Measurements from ENCODE around the gene R3HDM1.
"Not testable (repeated sequence)": the region's sequence is repeated elsewhere in the genome, so short reads cannot be mapped to it uniquely, and the experiment has no call there.

The R3HDM1 gene

DNA sequence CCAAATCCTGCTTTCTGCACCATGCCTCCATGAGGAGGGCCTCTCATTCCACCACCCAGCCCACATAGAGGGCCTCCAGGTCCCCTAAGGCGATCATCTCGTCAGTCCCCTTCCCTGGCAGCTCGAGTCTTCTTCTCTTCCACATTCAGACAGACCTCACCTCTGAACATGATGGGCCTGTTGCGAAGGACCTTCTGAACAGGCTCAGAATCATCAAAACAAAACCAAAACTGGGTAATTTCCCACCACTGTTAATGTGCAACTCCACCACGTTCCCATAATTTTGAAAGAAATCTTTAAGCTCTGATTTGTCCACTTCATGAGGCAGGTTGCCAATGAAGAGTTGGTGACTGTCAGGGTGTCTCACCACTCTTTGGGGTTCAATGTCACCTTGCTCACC, 20.7 kb upstream of the R3HDM1 start:
- DNase-seq (ENCODE audit: extremely low read depth, low read depth) = no peak
- no peak for TF ChIP-seq CTCF (IDR thresholded peaks at IDR 0.05; ENCODE audit: low read depth, low read length)

DNA sequence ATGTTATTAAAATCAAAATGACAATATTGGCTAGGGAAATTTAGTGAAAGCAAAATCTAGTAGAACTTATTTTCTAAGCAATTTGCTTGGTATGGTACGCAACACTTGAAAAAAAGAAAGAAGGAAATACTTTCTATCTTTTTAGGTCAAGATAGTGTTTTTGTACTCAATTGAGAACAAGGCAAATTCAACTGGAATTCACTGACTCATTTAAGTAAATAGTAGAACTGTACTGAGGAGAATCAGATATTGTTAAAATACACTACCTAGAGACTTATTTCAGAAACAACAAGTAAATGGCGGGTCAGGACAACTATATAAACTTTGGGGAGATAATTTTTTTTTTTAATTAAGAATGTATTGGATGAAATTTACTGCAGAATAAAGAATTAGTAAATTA, 19.2 kb upstream of the R3HDM1 start:
- DNase-seq (ENCODE audit: extremely low read depth, low read depth) = no peak
- no peak for TF ChIP-seq CTCF (IDR thresholded peaks at IDR 0.05; ENCODE audit: low read depth, low read length)

DNA sequence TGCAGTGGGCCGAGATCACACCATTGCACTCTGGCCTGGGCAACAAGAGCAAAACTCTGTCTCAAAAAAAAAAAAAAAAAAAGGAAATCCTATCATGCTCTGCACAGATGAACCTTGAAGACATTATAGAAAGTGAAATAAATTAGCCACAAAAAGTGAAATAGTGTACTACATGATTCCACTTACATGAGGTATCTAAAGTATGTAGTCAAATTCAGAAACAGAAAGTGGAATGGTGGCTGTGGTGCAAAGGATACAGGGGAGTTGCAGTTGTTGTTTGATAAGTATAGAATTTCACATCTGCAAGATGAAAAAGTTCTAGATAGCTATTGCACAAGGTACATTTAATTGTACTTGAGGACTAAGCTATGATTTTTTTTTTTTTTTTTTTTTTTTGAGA, 5.5 kb upstream of the R3HDM1 start:
- DNase-seq (ENCODE audit: extremely low read depth, low read depth) = no peak
- TF ChIP-seq CTCF (IDR thresholded peaks at IDR 0.05; ENCODE audit: low read depth, low read length) = no peak

- TF ChIP-seq CTCF (IDR thresholded peaks at IDR 0.05; ENCODE audit: low read depth, low read length) = no peak
- DNase-seq (ENCODE audit: extremely low read depth, low read depth) = no peak
These were observed 3.3 kb upstream of the R3HDM1 start for GRCh38 chr2:135528006-135528405.

DNA sequence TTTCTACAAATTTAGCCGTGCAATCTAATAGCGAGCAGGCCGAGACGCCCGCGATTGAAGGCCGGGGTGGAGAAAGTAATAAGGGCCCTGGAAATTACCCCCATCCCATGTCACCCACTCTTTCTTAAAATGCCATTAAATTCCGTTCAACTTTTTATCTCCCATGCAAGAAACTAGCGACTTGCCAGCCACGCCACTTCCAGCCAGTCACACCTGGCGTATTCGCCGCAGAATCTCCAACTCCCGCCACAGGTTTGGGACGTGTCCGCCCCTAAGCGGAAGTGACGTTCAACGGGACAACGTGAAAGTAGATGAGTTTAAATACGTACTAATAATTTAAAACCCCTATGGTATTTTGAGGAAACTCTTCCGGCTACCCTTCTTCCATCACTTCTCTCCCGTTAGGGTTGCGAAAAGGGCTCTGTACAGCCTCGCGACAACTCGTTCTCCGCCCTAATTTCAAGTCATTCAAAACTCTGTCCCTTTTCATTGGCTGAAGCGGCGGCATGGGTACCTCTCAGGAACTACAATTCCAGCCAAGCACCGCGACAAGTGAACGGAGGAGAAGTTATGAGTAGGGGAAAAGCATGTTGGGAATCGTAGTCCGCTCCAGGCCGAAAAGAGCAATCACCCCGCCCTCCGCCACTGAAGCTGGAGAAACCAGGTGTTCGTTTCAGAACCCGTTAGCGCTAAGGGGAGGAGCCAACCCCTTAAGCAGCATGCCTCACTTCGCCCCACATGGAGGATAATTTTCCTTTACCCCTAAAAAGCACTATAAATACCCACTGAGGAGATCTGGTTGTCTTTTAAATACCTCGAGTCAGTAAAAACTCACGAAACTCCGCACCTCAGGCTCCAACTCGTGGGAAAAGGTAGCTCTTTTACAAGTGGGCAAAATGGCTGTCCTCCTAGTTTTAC, 712 bp upstream of the R3HDM1 start, which contains the start of gene ZRANB3:
ZRANB3 (minus strand) TSS at position 906 of the 918 bp plus-strand sequence.
- TF ChIP-seq CTCF (IDR thresholded peaks at IDR 0.05; ENCODE audit: low read depth, low read length) = no peak
- peak; percentile 89 for DNase-seq (ENCODE audit: extremely low read depth, low read depth)

DNA sequence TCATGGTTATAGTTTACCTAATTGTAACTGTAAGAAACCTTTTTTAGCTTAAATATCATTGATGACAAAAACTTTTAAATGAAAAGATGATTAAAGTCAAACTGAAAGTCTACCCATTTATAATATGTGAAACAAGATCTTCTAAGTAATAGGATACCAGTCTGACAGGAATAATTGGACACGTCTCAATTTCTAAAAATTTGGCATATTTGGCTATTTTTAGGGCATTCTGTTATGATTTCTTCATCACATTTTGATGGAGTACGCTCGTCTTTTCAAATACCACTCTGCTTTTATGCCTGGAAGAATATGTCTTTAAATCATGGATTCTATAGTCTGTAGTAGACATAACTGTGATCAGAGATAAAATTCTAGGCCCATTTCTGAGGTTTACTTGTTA, 1.3 kb downstream of the R3HDM1 start:
- no peak for TF ChIP-seq CTCF (IDR thresholded peaks at IDR 0.05; ENCODE audit: low read depth, low read length)

GRCh38 chr2:135533545-135533944, 2.3 kb downstream of the R3HDM1 start:
- DNase-seq (ENCODE audit: extremely low read depth, low read depth) = not testable (repeated sequence)

More for the DNA sequence above, 1.3 kb downstream of the R3HDM1 start:
- DNase-seq (ENCODE audit: extremely low read depth, low read depth) = no peak

- DNase-seq (ENCODE audit: extremely low read depth, low read depth) = no peak
- TF ChIP-seq CTCF (IDR thresholded peaks at IDR 0.05; ENCODE audit: low read depth, low read length) = no peak
These were observed 15.2 kb downstream of the R3HDM1 start for GRCh38 chr2:135546436-135546835.

All from AG09319 (cell line).